ENCODE measurements around the gene RABL6.
"Not testable (repeated sequence)": the region's sequence is repeated elsewhere in the genome, so short reads cannot be mapped to it uniquely, and the experiment has no call there.

Gene RABL6

DNA sequence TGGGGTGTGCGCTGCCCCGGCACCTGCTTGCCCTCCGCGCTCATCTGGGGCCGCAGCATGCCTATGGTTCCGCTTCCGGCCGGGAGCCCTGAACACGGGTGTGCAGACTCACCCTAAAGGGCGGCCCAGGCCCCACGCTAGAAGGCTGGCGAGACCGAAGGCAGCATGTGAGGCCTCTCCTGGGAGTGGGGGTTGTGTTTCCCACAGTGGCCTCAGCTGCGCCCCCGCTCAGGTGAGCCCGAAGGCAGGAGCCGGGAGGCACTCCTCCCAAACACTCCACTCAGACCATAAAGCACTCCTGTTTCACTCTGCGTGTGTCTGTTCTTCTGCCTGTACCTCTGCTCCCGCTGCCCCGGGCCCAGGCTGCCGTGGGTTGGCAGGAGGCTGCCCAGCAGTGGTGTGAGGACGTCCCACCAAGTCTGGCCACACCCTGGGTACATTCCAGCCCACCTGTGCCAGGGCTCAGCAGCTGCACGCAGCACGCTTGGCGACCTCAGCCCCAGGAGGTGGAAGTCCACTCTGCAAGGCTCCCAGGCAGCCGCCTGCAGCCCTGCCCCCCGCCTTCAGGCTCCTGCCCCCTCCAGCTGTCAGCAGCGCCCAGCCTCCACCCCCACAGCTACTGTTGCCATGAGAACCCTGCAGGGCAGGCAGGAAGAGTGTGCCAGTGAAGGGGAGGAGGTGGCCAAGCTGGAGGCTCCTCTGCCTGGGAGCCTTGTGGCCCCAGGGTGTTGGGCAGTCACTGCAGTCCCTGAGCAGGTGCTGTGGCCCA is 33.3 kb downstream of the RABL6 start:
- TF ChIP-seq CTCF (IDR thresholded peaks at IDR 0.05; ENCODE audit: insufficient read depth, low read depth, low read length, missing control alignments), result no peak

DNA sequence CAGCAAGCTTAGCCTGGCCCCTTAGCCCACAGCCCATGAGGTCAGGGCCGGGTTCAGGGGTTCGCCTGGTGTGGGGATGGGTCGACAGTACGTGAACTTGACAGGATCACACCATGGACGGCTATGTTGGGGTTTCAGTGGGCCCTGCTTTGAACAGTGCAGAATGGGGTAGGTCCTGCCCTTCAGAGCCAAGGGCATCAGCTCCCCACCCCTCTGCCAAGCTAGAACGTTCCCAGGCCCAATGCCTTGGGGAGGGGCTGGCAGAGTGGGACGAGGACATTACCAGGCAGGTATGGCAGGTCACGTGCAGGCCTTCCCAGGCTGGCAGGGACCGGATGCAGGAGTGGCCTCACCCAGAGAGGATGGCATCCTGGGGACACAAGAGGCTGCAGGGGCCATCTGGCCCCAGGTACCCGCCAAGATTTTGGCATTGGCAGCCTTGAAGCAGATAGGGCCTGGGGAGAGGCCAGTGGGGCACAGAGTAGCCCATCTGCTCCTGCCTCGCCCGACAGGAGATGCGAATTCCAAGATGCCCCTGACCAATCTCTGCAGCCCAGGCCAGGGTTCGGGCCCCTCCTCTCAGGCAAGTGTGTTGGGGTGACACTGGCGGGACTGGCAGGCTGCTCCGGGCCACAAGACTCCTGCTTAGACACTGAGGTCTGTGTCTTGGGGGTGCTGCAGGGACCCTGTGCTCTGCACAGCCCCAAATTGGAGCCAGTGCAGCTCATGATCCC is 34.1 kb downstream of the RABL6 start:
- not testable (repeated sequence) for DNase-seq (ENCODE audit: low read depth); H3K4me3 ChIP-seq (ENCODE audit: low read depth, low read length)

More for the DNA sequence above, 33.3 kb downstream of the RABL6 start:
- no peak overlapping the region for H3K4me3 ChIP-seq (ENCODE audit: low read depth, low read length)
- DNase-seq (ENCODE audit: low read depth), result no peak

DNA sequence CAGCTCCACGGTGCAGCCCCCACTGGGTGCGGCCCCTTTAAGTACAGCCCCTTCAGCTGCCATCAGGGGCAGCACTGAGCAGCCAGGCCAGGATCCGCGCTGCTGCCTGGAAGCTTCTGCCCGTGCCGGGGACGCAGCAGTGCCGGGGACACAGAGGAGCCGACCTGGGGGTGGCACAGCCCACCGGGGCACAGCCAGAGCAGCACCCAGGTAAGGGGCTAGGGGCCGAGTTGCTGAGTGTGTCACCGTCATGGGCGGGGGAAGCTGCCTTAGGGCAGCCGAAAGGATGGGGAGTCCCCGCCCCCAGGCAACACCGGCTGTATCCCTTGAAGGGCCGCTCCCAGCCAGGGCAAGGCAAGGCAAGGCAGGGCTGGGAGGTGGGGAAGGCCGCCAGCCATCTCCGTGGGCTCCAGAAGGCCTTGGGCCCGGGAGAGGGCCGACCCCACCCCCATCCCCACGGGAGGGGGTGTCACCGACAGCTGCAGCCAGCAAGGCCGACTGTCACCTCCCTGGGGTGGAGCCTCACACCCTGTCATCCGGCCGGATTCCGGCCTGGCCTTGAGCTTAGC is 34.7 kb downstream of the RABL6 start, which contains the start of gene AJM1:
Gene AJM1 (plus strand): TSS at position 99 of the 569 bp plus-strand sequence. CDS start 1,937 bp downstream, outside the sequence.
- peak within 1 kb of the TSS; percentile 86 for H3K4me3 ChIP-seq (ENCODE audit: low read depth, low read length)
- TF ChIP-seq CTCF (IDR thresholded peaks at IDR 0.05; ENCODE audit: insufficient read depth, low read depth, low read length, missing control alignments), result peak; percentile 91
- peak; percentile 87 for DNase-seq (ENCODE audit: low read depth)

DNA sequence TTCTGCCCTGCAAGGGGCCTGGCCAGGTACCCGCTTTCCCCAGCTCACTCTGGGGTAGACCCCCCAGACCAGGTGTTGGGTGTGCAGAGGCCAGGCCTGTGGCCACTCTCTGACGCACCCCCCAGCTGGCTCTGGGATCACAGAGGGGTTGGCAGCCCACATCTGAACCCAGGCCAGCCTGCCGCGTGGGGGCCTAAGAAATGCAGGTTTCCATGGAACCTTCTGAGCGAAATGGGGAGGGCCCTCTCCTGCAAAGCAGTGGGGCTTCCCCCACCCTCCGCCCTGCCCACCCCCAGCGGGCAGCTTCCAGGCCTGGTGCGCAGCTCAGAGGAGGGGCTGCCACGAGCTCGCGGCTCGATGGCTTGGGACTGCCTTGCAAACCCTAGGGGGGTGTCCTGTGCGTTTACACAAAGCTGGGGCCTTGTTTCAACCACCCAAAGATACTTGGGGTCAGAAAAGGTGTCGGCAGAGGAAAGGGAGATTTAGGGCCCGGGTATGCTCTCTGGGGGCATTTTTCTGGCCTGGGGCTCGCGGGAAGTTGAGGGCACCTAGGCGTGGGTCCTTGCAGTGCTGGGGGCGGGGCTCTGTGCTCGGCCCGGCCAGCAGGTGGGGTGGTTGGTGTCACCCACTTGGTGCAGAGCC is 35.5 kb downstream of the RABL6 start:
- H3K4me3 ChIP-seq (ENCODE audit: low read depth, low read length), result peak overlapping the region; percentile 25
- not testable (repeated sequence) for DNase-seq (ENCODE audit: low read depth)

DNA sequence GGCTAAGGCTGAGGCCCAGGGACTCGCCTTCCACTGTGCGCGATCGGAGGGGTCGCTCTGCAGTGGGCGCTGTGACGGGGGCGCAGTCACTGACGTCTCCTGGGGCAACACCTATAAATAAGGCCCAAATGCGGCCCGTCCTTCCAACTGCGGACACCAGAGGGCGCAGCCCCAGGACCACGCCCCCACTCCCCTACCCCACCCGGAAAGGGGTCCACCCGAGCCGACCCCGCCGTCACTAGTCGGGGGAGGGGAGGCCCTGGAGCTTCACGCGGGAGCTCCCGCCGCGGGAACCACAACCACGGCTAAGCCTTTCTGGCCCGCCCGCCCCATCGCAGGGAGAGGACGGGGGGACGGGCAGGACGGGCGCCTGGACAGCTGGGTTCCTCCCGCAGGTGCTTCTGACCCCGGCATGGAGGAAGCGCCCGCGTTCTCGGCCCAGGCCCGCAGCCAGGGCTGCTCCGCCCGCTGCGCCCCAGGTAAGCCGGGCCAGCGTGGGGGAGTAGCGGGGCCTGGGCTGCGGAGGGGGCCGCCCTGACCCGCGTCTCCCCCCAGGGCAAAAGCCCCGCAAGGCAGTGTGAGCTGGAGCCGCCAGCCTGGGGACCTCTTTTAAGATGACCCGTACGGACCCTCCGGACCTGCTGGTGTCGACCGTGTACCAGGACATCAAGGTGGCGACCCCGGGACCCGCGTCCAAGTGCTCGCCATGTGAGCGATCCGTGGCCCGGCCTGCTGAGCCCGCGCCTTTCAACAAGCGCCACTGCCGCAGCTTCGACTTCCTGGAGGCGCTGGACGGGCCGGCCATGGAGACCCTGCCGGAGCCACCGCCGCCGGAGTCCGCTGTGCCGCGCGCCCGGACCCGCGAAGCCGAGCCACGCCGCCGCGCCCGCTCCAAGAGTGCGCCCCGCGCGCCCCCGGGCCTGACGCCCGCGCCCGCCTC is 36.3 kb downstream of the RABL6 start:
- peak; percentile 39 for TF ChIP-seq CTCF (IDR thresholded peaks at IDR 0.05; ENCODE audit: insufficient read depth, low read depth, low read length, missing control alignments)
- not testable (repeated sequence) for H3K4me3 ChIP-seq (ENCODE audit: low read depth, low read length)
- peak; percentile 35 for DNase-seq (ENCODE audit: low read depth)

DNA sequence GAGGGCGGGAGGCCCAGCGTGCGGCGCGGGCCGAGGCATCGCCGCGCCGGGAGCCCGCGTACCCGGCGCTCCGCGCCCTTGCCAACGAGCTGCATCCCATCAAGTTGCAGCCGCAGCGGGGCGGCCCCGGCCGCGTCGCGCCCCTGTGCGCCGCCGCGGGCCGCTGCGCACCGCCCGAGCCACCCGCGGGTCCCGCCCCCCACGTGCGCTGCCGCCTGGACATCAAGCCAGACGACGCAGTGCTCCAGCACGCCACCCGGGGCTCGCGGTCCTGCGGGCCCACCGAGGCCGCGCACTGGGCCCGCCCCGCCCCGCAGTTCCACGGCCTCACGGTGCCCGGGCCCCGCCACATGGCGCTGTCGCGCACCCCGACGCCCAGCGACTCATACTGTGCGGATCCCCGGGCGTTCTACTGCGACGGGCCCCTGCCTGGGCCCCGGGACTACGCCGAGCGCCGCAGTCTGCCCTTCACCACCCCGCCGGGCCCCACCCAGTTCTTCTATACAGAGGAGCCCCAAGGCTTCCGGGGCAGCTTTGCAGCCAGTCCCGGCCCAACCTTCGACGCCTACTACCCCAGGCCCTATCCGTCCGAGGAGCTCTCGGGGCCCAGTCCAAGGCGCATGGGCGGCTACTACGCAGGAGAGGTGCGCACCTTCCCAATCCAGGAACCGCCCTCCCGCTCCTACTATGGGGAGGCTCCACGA is 37.2 kb downstream of the RABL6 start:
- TF ChIP-seq CTCF (IDR thresholded peaks at IDR 0.05; ENCODE audit: insufficient read depth, low read depth, low read length, missing control alignments), result no peak
- no peak overlapping the region for H3K4me3 ChIP-seq (ENCODE audit: low read depth, low read length)
- no peak for DNase-seq (ENCODE audit: low read depth)
